Measurements from ENCODE around the gene NACC1. TPM values are rescaled to one million over a fixed set of nuclear protein-coding genes. Genes with fewer than 3 reads are reported as not detected.
A peak's percentile ranks its signal among the peaks of the same experiment; 100 is the strongest.

The NACC1 gene
- total and polyA plus RNA-seq, 2 of the 13 experiments (the other 11 are each of a cell fraction or from before 2014, with no cell fraction given), result 31.8 to 42.3 TPM

- no peak for TF ChIP-seq ZUFSP (CRISPR knock-in tag; IDR thresholded peaks at IDR 0.05; ENCODE audit: borderline replicate concordance)
- no peak for TF ChIP-seq ZBTB37 (CRISPR knock-in tag; IDR thresholded peaks at IDR 0.05)
- no peak for TF ChIP-seq IKZF4 (CRISPR knock-in tag; IDR thresholded peaks at IDR 0.05; ENCODE audit: borderline replicate concordance, low read depth, not compliant biosample characterization)
- TF ChIP-seq ZFP37 (CRISPR knock-in tag; IDR thresholded peaks at IDR 0.05; ENCODE audit: borderline replicate concordance), result 0 out of 2 replicates have a peak, but pooled peaks have one; percentile 34
- TF ChIP-seq RAD51 (IDR thresholded peaks at IDR 0.05; ENCODE audit: borderline replicate concordance), result no peak
- TF ChIP-seq ZNF782 (CRISPR knock-in tag; IDR thresholded peaks at IDR 0.05; ENCODE audit: borderline replicate concordance), result no peak
- TF ChIP-seq TP53 (CRISPR knock-in tag; conservative IDR thresholded peaks at IDR 0.05), result no peak
- TF ChIP-seq GRHL1 (CRISPR knock-in tag; conservative IDR thresholded peaks at IDR 0.05), result no peak
- TF ChIP-seq ZNF180 (CRISPR knock-in tag; IDR thresholded peaks at IDR 0.05; ENCODE audit: borderline replicate concordance, low read depth), result no peak
- TF ChIP-seq ZBTB40 (IDR thresholded peaks at IDR 0.05), result no peak
- peak; percentile 52; the same call in 1 of the 2 replicates for TF ChIP-seq ZBTB40 (CRISPR knock-in tag; IDR thresholded peaks at IDR 0.05)
- TF ChIP-seq SMAD3 (CRISPR knock-in tag; IDR thresholded peaks at IDR 0.05), result peak; percentile 93
- TF ChIP-seq RXRA (CRISPR knock-in tag; IDR thresholded peaks at IDR 0.05), result peak; percentile 85
Observed at GRCh38 chr19:13164343-13165161, 46.5 kb downstream of the NACC1 start (continued).

Measured in HepG2 (cell line).